K562 (cell line): Measurements from ENCODE around the gene ESD. TPM values are rescaled to one million over a fixed set of nuclear protein-coding genes. Genes with fewer than 3 reads are reported as not detected.

Source experiments
- CBX1 ChIP-seq: sonication (generic); IDR thresholded peaks from 2 replicates; pipeline ENCODE4 v1.6.1; 2016; ENCODE audit warnings: antibody characterized with exemption, low read depth, mild to moderate bottlenecking
- CTCF ChIP-seq, 3 experiments: IDR thresholded peaks in 2 of 3; conservative IDR thresholded peaks in 1 of 3; 2 replicates each; pipeline ENCODE4 v1.5.1; 2011 to 2012; ENCODE audit warnings: low read length in 3 of 3, mild to moderate bottlenecking in 3 of 3, control low read depth in 2 of 3, improper control_type of control experiment in 1 of 3, inconsistent platforms in 1 of 3, low read depth in 1 of 3, mixed read lengths in 1 of 3, moderate library complexity in 1 of 3; ENCODE audit not compliant: insufficient read depth in 2 of 3
- HDAC1 ChIP-seq, 2 experiments: fragments of 450-650 bp; IDR thresholded peaks; 2 replicates each; pipeline ENCODE4 v1.6.1; 2016 to 2017; ENCODE audit warnings: inconsistent platforms in 1 of 2, mild to moderate bottlenecking in 1 of 2, moderate library complexity in 1 of 2
- KAT7 ChIP-seq: sonication (generic); formaldehyde crosslinking; IDR thresholded peaks from 2 replicates; pipeline ENCODE4 v1.8.0; 2022; ENCODE audit warnings: missing genetic modification reagents, mild to moderate bottlenecking, borderline replicate concordance
- MEF2D ChIP-seq: conservative IDR thresholded peaks from 2 replicates; pipeline ENCODE4 v1.6.1; 2016; ENCODE audit warnings: low read depth, missing genetic modification characterization, missing compliant biosample characterization
- NCOA4 ChIP-seq: fragments of 450-650 bp; IDR thresholded peaks from 2 replicates; pipeline ENCODE4 v1.6.1; 2018; ENCODE audit warnings: mild to moderate bottlenecking; ENCODE audit not compliant: partially characterized antibody
- NCOR1 ChIP-seq: fragments of 450-650 bp; IDR thresholded peaks from 2 replicates; pipeline ENCODE4 v1.6.1; 2016; ENCODE audit warnings: mild to moderate bottlenecking, moderate library complexity
- PREB ChIP-seq: sonication (generic); formaldehyde crosslinking; IDR thresholded peaks from 2 replicates; pipeline ENCODE4 v1.8.1; 2023; ENCODE audit warnings: mild to moderate bottlenecking, missing genetic modification reagents
- PTBP1 ChIP-seq: fragments of 200-400 bp; formaldehyde crosslinking; IDR thresholded peaks from 2 replicates; pipeline ENCODE4 v1.6.1; 2017; ENCODE audit warnings: low read depth, low read length
- RNF2 ChIP-seq: sonication (generic); IDR thresholded peaks from 2 replicates; pipeline ENCODE4 v1.6.1; 2016
- RREB1 ChIP-seq: fragments of 250-450 bp; sonication (Bioruptor Pico); IDR thresholded peaks from 2 replicates; pipeline ENCODE4 v1.4.0; 2020
- SIRT6 ChIP-seq: IDR thresholded peaks from one replicate; pipeline ENCODE4 v1.6.1; 2012; ENCODE audit warnings: low read depth, mild to moderate bottlenecking, control low read depth, inconsistent platforms, low read length, moderate library complexity
- ZNF311 ChIP-seq: fragments of 250-450 bp; sonication (Bioruptor Pico); IDR thresholded peaks from 2 replicates; pipeline ENCODE4 v1.4.0; 2020; ENCODE audit warnings: mild to moderate bottlenecking, moderate library complexity
- ZNF518B ChIP-seq: fragments of 250-450 bp; sonication (Bioruptor Pico); IDR thresholded peaks from 2 replicates; pipeline ENCODE4 v1.5.0; 2021; ENCODE audit warnings: mild to moderate bottlenecking, moderate library complexity
- polyA plus RNA-seq, 8 experiments: library from polyadenylated mRNA; depleted of rRNA in 4 of 8; stranded (reverse) in 5 of 8; unstranded in 3 of 8; fragments of >200 nt; fragmentation: Nextera tagmentation in 2 of 8; fragmentation: Illumina TruSeq in 1 of 8; extraction: Ambion mirVana in 2 of 8; extraction: Trizol in 1 of 8; gene quantifications; 2 replicates each; pipeline versions ENCODE4 v1.2.1 to v1.2.3, GENCODE V29; 2011 to 2014; ENCODE audit warnings: inconsistent platforms in 1 of 8, missing spikeins in 1 of 8
- total RNA-seq, 7 experiments: library from RNA; depleted of rRNA in 6 of 7; stranded (reverse); fragments of >200 nt in 6 of 7; fragmentation: Illumina TruSeq in 2 of 7; extraction: Trizol in 2 of 7; gene quantifications; 2 replicates each; pipeline versions ENCODE4 v1.2.1 to v1.2.3, GENCODE V29; 2011 to 2021; ENCODE audit warnings: low replicate concordance in 1 of 7

The ESD gene
- total and polyA plus RNA-seq, 9 of the 15 experiments (the other 6 are each of a cell fraction or from before 2014, with no cell fraction given), result 88.9 to 402 (median 232) TPM

- TF ChIP-seq PREB (no peak), SIRT6 (no peak), CTCF (IDR thresholded peaks at IDR 0.05 in 2 of 3, conservative IDR thresholded peaks at IDR 0.05 in 1 of 3; ENCODE audit: insufficient read depth in 2 of 3, low read depth in 1 of 3, low read length in 3 of 3) (no peak), HDAC1 (IDR thresholded peaks at IDR 0.05) (no peak; a peak in 1 of 4 replicates), PTBP1 (no peak), RREB1 (no peak), NCOA4 (no peak), CBX1 (0 out of 2 replicates have a peak, but pooled peaks have one; percentile 65), MEF2D (tag) (no peak), RNF2 (peak; percentile 70), ZNF518B (CRISPR knock-in tag) (no peak), ZNF311 (no peak), NCOR1 (no peak), KAT7 (CRISPR knock-in tag) (0 out of 2 replicates have a peak, but pooled peaks have one; percentile 64)
Observed at GRCh38 chr13:46796515-46797474, at the start of gene ESD (continued).
